IPS-18c (cell line): Measurements from ENCODE around the gene OLFM1.

ENCODE experiments used
- H3K4me3 ChIP-seq: 2 replicates; pipeline ENCODE4 v1.7.0; 2013; ENCODE audit warnings: low read depth, mild to moderate bottlenecking, low read length, moderate library complexity; ENCODE audit not compliant: insufficient read depth
- H3K9me3 ChIP-seq: one replicate; pipeline ENCODE4 v1.6.1; 2013; ENCODE audit warnings: mild to moderate bottlenecking, low read length, moderate library complexity; ENCODE audit not compliant: control insufficient read depth, insufficient read depth

OLFM1 gene

GRCh38 chr9:135130207-135130976 is 42.9 kb downstream of the OLFM1 start:
- no peak overlapping the region; the same call in 1 of the 2 replicates for H3K4me3 ChIP-seq
- H3K9me3 ChIP-seq, result no peaks in the 10 kb centered on the region

GRCh38 chr9:135131488-135131887 is 44.0 kb downstream of the OLFM1 start:
- H3K9me3 ChIP-seq, result no peaks in the 10 kb centered on the region
- H3K4me3 ChIP-seq, result no peak overlapping the region

GRCh38 chr9:135132008-135132407 is 44.5 kb downstream of the OLFM1 start:
- Histone ChIP-seq H3K4me3 (no peak overlapping the region), H3K9me3 (no peaks in the 10 kb centered on the region)

- Histone ChIP-seq H3K9me3 (peaks cover 4% of the 10 kb centered on the region), H3K4me3 (no peak overlapping the region)
Observed at GRCh38 chr9:135134268-135135022, 47.0 kb downstream of the OLFM1 start.

GRCh38 chr9:135135171-135135928 is 47.9 kb downstream of the OLFM1 start:
- Histone ChIP-seq H3K9me3 (peaks cover 4% of the 10 kb centered on the region), H3K4me3 (no peak overlapping the region)

- no peak overlapping the region for H3K4me3 ChIP-seq
- H3K9me3 ChIP-seq, result peaks cover 4% of the 10 kb centered on the region
Observed at GRCh38 chr9:135135929-135136315, 48.5 kb downstream of the OLFM1 start.

- Histone ChIP-seq H3K9me3 (peaks cover 4% of the 10 kb centered on the region), H3K4me3 (no peak overlapping the region)
Observed at GRCh38 chr9:135136481-135136880, 49.0 kb downstream of the OLFM1 start.

GRCh38 chr9:135136991-135137832 is 49.7 kb downstream of the OLFM1 start:
- H3K4me3 ChIP-seq, result no peak overlapping the region
- peaks cover 4% of the 10 kb centered on the region for H3K9me3 ChIP-seq

- Histone ChIP-seq H3K4me3 (no peak overlapping the region), H3K9me3 (peaks cover 4% of the 10 kb centered on the region)
Observed at GRCh38 chr9:135138078-135138855, 50.8 kb downstream of the OLFM1 start.

- H3K9me3 ChIP-seq, result peaks cover 4% of the 10 kb centered on the region
- H3K4me3 ChIP-seq, result no peak overlapping the region
Observed at GRCh38 chr9:135139366-135139959, 52.0 kb downstream of the OLFM1 start.

- Histone ChIP-seq H3K4me3 (no peak overlapping the region), H3K9me3 (peaks cover 4% of the 10 kb centered on the region)
Observed at GRCh38 chr9:135141183-135141774, 53.8 kb downstream of the OLFM1 start.

GRCh38 chr9:135144581-135145170 is 57.2 kb downstream of the OLFM1 start:
- H3K4me3 ChIP-seq, result no peak overlapping the region
- H3K9me3 ChIP-seq, result no peaks in the 10 kb centered on the region

GRCh38 chr9:135145312-135145711 is 57.8 kb downstream of the OLFM1 start:
- H3K9me3 ChIP-seq, result no peaks in the 10 kb centered on the region
- H3K4me3 ChIP-seq, result no peak overlapping the region

GRCh38 chr9:135146241-135146640 is 58.8 kb downstream of the OLFM1 start:
- no peak overlapping the region for H3K4me3 ChIP-seq

GRCh38 chr9:135146766-135147473 is 59.5 kb downstream of the OLFM1 start:
- Histone ChIP-seq H3K4me3 (no peak overlapping the region), H3K9me3 (no peaks in the 10 kb centered on the region)

More at GRCh38 chr9:135146241-135146640, 58.8 kb downstream of the OLFM1 start:
- H3K9me3 ChIP-seq, result no peaks in the 10 kb centered on the region
